SU-DHL-6 (cell line): ENCODE measurements around the gene ALG9.

Experiments
- H2AFZ ChIP-seq: fragments of 200-600 bp; sonication (generic); 2 replicates; pipeline ENCODE4 v1.6.1; 2014; ENCODE audit warnings: low read depth, mild to moderate bottlenecking, moderate library complexity, mixed read lengths, antibody characterized with exemption, low read length; ENCODE audit not compliant: severe bottlenecking
- H3F3A ChIP-seq: fragments of 200-600 bp; shearing (Covaris generic); 2 replicates; pipeline ENCODE4 v1.6.0; 2016; ENCODE audit warnings: antibody characterized with exemption, mild to moderate bottlenecking; ENCODE audit not compliant: insufficient read depth
- H3K27ac ChIP-seq: fragments of 200-600 bp; sonication (generic); 2 replicates; pipeline ENCODE4 v1.5.1; 2016; ENCODE audit warnings: low read depth, mild to moderate bottlenecking, low read length, moderate library complexity, mixed read lengths
- H3K27me3 ChIP-seq: fragments of 200-600 bp; sonication (generic), shearing (Covaris generic); 2 replicates; pipeline ENCODE4 v1.6.0; 2014; ENCODE audit warnings: mild to moderate bottlenecking, low read length
- H3K36me3 ChIP-seq: fragments of 200-600 bp; sonication (generic); 2 replicates; pipeline ENCODE4 v1.6.1; 2014; ENCODE audit warnings: mild to moderate bottlenecking, low read length, mixed read lengths
- H3K4me2 ChIP-seq: fragments of 300-600, 200-600 bp; shearing (Covaris generic), sonication (generic); 2 replicates; pipeline ENCODE4 v1.6.0; 2014; ENCODE audit warnings: low read length, low read depth, mild to moderate bottlenecking; ENCODE audit not compliant: poor library complexity, severe bottlenecking
- H3K4me3 ChIP-seq: fragments of 200-600 bp; sonication (generic); 2 replicates; pipeline ENCODE4 v1.5.1; 2014; ENCODE audit warnings: antibody characterized with exemption, low read length, mild to moderate bottlenecking, mixed read lengths; ENCODE audit not compliant: insufficient read depth, poor library complexity, severe bottlenecking
- H3K79me2 ChIP-seq: fragments of 200-600 bp; sonication (generic); 2 replicates; pipeline ENCODE4 v1.6.1; 2014; ENCODE audit warnings: mild to moderate bottlenecking, low read length, moderate library complexity; ENCODE audit not compliant: insufficient read depth
- H3K9ac ChIP-seq: fragments of 200-600 bp; sonication (generic); 2 replicates; pipeline ENCODE4 v1.7.0; 2014; ENCODE audit warnings: mild to moderate bottlenecking, low read length
- H3K9me2 ChIP-seq: fragments of 200-600 bp; sonication (generic); replicated peaks from 2 replicates; pipeline ENCODE4 v1.6.1; 2014; ENCODE audit warnings: low read length; ENCODE audit not compliant: insufficient read depth
- H3K9me3 ChIP-seq: fragments of 200-600 bp; sonication (generic); 2 replicates; pipeline ENCODE4 v1.6.1; 2014; ENCODE audit warnings: low read length, mixed read lengths; ENCODE audit not compliant: insufficient read depth
- H4K20me1 ChIP-seq: fragments of 200-600 bp; sonication (generic); 2 replicates; pipeline ENCODE4 v1.6.1; 2014; ENCODE audit warnings: low read depth, mild to moderate bottlenecking, antibody characterized with exemption, low read length, moderate library complexity, mixed read lengths
- EZH2phosphoT487 ChIP-seq: fragments of 200-600 bp; sonication (generic), shearing (Covaris generic); conservative IDR thresholded peaks from 2 replicates; pipeline ENCODE4 v1.6.1; 2018; ENCODE audit warnings: mild to moderate bottlenecking, antibody characterized with exemption, low read length, moderate library complexity, mixed read lengths
- TF ChIP-seq, protein P1 (sequence below): fragments of 200-600 bp; sonication (generic); IDR thresholded peaks from one replicate; pipeline ENCODE4 v1.5.1; 2017; ENCODE audit warnings: antibody characterized with exemption, mild to moderate bottlenecking, low read length, moderate library complexity; ENCODE audit not compliant: insufficient read depth, poor library complexity, severe bottlenecking

The ALG9 gene

GRCh38 chr11:111911563-111912401 lies 40.4 kb upstream of the ALG9 start, which contains the start of gene CRYAB:
Gene CRYAB, minus strand, starts transcription at chr11:111911770. Its CDS starts 46 bp downstream, at chr11:111911724.
- H4K20me1 ChIP-seq: no peaks in the 10 kb centered on the region
- no peak for TF ChIP-seq EZH2phosphoT487
- TF ChIP-seq, protein P1, sequence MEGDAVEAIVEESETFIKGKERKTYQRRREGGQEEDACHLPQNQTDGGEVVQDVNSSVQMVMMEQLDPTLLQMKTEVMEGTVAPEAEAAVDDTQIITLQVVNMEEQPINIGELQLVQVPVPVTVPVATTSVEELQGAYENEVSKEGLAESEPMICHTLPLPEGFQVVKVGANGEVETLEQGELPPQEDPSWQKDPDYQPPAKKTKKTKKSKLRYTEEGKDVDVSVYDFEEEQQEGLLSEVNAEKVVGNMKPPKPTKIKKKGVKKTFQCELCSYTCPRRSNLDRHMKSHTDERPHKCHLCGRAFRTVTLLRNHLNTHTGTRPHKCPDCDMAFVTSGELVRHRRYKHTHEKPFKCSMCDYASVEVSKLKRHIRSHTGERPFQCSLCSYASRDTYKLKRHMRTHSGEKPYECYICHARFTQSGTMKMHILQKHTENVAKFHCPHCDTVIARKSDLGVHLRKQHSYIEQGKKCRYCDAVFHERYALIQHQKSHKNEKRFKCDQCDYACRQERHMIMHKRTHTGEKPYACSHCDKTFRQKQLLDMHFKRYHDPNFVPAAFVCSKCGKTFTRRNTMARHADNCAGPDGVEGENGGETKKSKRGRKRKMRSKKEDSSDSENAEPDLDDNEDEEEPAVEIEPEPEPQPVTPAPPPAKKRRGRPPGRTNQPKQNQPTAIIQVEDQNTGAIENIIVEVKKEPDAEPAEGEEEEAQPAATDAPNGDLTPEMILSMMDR: no peak
- H3K4me3 ChIP-seq: no peak within 1 kb of the TSS
- no peaks in the 10 kb centered on the region for H3F3A ChIP-seq
- H3K9me2 ChIP-seq: no peaks in the 10 kb centered on the region
- no peak within 1 kb of the TSS for H3K4me2 ChIP-seq
- no peaks in the 10 kb centered on the region for H3K79me2 ChIP-seq
- no peak within 1 kb of the TSS for H3K9ac ChIP-seq
- H2AFZ ChIP-seq: no peak within 1 kb of the TSS
- no peak within 1 kb of the TSS for H3K27ac ChIP-seq
- H3K9me3 ChIP-seq: no peaks in the 10 kb centered on the region
- no peaks in the 10 kb centered on the region for H3K27me3 ChIP-seq
- H3K36me3 ChIP-seq: no peaks in the 10 kb centered on the region

DNA sequence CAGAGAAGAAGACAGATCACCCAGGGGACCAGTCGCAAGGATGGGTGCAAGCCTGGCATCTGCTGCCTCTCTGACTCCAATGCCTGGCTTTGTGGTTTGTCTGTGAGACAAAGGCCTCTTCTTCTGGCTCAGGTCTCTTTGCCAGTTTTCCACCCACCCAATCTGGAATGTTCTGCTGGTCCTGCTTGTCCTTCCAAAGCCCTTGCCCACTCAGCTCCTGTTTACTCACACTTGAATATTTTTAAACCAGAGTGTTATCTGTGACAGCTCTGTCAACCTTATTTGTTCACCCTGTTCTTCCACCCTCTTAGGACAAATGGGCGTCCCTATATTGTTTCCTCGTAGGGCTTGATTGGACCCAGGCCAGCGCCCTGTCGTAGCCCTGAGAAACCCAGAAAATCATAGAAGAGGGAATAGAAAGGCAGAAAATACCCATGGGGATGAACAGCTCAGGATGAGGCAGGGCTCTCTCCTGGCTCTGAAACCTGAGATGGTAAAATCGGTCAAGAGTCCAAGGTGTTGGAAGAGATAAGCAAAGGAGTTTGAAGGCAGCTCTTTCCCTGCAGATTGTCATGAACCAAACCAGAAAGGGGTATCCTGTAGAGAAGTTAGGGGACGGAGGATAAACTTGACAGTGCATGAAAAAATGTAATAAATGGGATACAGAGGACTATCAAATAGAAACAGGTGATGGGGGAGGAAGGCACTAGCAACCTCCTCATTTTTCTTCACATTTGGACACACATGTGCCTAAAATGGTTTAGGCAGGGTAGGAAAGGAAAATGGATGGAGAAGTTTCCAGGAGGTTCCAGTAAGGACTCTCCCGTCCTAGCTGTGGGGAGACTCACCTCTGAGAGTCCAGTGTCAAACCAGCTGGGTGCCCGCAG lies 39.5 kb upstream of the ALG9 start:
- Histone ChIP-seq H4K20me1 (no peaks in the 10 kb centered on the region), H3F3A (no peaks in the 10 kb centered on the region), H3K27me3 (no peaks in the 10 kb centered on the region), H2AFZ (no peak overlapping the region), H3K9ac (no peak overlapping the region), H3K4me2 (no peak overlapping the region), H3K9me3 (no peaks in the 10 kb centered on the region), H3K79me2 (no peaks in the 10 kb centered on the region), H3K4me3 (no peak overlapping the region), H3K36me3 (no peaks in the 10 kb centered on the region), H3K9me2 (no peaks in the 10 kb centered on the region), H3K27ac (no peak overlapping the region)
- no peak for TF ChIP-seq EZH2phosphoT487
- TF ChIP-seq, protein P1: no peak

DNA sequence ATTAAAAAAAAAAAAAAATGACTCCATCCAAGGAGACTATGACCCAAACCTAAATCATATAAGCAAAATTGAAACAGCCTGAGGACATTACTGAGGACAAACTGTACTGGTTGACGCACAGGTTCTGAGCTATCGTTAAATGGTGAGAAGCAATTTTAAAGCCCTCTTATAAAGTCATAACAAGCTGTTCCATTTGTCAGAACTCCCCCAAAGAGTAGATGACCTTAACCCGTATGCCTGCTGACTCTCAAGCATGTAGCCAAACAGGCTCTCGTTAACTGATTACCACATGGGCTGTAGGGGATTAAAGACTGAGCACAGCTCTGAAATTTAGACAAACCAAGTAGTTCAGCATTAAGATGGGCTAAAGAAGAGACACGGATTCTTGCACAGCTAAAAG lies 38.0 kb upstream of the ALG9 start:
- Histone ChIP-seq H3K27me3 (no peaks in the 10 kb centered on the region), H4K20me1 (no peaks in the 10 kb centered on the region), H3K9me3 (no peaks in the 10 kb centered on the region), H3K27ac (no peak overlapping the region), H3K79me2 (no peaks in the 10 kb centered on the region), H3K4me3 (no peak overlapping the region), H3K4me2 (no peak overlapping the region), H3K9ac (no peak overlapping the region), H3F3A (no peaks in the 10 kb centered on the region), H2AFZ (no peak overlapping the region), H3K9me2 (no peaks in the 10 kb centered on the region), H3K36me3 (no peaks in the 10 kb centered on the region)
- TF ChIP-seq, protein P1: no peak
- TF ChIP-seq EZH2phosphoT487: no peak
